ENCODE results near the gene TBCK.

The TBCK gene

DNA sequence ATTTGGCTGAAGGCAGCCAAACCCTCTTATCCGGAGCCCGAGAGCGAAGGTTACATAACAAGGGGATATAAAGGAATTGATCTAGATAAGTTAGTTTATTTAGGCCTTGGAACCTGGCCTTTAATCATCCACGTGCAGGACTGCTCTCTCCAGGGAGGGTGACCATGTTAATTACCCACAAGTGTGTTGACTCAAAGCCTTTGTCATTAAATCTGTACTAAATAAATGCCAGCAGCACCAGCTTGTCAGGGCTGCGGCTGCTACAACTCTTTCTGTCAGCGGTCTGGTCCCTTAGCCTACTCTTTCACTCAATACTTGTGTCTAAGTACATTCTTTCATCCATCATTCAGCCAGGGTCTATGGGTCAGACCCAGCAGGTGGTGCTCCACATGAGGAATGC is 206.1 kb downstream of the TBCK start:
- DNase-seq: no peak

DNA sequence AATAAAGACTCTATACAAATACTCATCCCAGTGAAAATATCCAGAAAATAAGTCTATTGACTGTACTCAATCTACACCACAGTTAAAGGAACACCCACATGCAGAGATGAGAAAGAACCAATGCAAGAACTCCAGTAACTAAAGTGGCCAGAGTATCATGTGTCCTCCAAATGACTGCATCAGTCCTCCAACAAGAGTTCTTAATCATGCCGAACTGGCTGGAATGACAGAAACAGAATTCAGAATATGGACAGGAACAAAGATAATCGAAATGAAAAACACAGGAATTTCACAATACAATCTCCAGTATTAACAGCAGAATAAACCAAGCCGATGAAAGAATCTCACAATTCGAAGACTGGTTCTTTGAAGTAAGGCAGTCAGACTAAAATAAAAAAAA is 210.3 kb downstream of the TBCK start:
- DNase-seq: no peak

DNA sequence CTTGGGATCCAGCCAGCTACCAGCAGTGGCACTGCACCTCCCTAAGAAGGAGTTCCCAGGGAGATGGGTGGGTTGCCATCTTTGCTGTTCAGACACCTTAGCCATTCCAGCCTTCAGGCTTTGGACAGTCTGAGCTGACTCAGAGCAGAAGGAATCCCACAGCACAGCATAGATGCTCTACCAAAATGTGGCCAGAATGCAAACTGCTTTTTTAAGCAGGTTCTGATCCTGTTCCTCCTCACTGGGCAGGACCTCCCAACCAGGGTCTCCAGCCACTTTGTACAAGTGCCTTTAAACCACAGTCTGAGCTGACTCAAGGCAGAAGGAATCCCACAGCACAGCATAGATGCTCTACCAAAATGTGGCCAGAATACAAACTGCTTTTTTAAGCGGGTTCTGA is 211.7 kb downstream of the TBCK start:
- DNase-seq: no peak

DNA sequence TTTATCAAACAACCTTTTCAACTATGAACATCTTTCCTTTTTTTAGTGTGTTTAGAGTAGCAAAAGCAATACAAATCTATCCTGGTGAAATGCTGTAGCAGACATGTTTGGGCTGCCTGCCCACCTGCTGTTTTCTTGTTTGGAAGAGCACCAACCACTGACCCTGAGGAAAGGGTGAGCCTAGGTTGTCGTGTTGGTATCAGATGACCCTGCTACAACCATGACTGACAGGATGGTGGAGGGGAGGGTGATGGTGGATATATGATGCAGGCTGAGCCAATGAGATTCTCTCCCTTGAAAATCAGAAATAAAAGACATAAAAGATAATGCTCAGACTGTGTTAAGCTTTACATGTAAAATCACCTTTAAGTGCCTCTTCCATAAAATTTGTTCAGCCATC is 219.6 kb downstream of the TBCK start:
- no peak for DNase-seq

DNA sequence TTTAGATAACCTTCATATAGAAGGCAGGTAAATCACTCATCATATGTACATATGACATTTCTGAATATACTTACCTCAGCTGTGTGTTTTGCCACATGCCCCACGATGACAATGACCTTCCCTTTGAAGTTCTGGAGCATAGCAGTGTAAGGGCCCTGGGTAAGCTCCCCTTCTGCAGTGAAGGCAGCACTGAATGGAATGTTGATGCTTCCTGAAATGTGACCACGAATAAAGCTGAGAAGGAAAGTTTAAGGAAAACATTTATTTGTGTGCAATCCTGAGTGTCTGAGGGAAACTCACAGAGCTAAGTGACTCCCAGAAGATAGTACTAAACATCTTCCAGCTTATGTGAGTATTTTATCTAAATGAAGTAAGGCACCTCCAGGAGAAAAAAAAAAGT is 220.6 kb downstream of the TBCK start:
- DNase-seq: no peak

DNA sequence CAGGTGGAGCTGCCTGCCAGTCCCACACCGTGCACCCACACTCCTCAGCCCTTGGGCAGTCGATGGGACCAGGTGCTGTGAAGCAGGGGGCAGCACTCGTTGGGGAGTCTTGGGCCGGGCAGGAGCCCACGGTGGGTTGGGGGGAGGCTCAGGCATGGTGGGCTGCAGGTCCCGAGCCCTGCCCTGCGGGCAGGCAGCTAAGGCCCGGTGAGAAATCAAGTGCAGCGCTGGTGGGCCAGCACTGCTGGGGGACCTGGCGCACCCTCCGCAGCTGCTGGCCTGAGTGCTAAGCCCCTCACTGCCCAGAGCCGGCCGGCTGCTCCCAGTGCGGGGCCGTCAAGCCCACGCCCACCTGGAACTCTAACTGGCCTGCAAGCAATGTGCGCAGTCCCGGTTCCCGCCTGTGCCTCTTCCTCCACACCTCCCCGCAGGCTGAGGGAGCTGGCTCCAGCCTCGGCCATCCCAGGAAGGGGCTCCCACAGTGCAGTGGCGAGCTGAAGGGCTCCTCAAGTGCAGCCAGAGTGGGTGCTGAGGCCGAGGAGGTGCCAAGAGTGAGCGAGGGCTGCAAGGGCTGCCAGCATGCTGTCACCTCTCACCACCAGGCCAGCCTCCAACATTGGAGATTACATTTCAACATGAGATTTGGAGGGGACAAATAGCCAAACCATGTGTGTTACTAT is 223.5 kb downstream of the TBCK start:
- DNase-seq: no peak

DNA sequence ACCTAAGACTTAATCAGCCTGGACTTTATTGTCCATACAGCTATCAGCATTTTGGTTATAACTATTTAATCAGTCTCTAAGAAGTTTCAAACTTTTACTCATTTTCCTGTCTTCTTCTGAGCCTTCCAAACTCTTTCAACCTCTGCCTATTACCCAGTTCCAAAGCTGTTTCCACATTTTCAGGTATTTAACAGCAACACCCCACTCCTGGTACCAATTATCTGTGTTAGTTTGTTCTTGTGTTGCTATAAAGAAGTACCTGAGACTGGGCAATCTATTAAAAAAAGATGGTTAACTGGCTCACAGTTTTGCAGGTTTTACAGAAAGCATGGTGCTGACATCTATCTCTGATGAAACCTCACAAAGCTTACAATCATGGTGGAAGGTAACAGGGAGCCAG is 225.2 kb downstream of the TBCK start:
- no peak for DNase-seq

DNA sequence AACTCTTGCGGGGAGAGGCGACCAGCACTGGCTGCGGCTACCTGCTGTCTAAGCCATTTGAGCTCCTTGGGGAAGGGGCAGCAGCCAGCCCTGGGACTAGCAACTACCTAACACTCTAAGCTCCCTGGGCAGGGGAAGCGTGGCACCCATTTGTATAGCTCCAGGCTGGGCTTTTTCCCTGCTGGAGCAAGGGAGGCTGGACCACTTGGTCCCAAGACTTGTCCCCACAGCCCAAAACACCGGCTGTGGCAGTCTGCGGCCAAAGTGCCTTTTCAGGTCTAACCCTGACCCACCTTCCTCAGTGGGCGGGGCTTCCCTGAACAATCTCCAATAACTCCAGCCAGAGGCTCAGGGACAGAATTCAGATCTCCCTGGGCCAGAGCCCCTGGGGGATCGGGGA is 232.9 kb downstream of the TBCK start:
- no peak for DNase-seq

DNA sequence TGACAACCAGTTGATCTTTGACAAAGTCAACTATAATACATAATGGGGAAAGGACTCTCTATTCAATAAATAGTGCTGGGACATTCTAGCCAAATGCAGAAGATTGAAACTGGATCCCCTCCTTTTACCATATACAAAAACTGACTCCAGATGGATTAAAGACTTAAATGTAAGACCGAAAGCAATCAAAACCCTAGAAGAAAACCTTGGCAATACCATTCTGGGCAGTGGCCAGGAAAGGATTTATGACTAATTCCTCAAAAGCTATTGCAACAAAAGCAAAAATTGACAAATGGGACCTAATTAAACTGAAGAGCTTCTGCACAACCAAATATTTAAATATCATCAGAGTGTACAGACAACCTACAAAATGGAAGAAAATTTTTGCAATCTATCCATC is 235.6 kb downstream of the TBCK start:
- DNase-seq: no peak

DNA sequence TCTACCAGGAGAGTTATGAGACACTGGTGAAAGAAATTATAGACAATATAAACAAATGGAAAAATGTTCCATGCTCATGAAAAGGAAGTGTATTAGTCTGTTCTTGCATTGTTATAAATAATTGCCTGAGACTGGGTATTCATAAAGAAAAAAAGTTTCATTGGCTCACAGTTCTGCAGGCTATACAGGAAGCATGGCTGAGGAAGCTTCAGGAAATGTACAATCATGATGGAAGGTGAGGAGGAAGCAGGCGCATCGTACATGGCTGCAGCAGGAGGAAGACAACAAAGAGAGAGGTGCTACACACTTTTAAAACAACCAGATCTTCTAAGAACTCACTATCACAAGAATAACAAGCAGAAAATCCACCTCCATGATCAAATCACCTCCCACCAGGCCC is 236.4 kb downstream of the TBCK start:
- no peak for DNase-seq

DNA sequence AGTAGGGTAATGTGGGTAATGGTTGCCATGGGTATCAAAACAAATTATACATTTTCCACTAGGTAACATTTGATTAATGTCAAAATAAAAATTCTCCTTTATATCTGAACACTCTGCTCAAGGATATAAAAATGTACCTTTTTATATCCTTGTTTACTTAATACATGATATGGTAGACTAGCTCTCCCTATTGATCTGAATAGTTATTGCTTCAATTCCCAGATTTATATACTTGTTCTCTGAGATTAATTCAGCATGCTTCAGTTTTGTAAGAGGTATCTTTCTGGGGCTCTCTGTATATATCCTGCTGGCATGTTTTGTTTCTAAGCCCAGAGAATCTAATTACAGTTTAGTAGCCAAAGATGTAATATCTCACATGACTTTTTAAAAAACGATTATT is 251.0 kb downstream of the TBCK start:
- no peak for DNase-seq

DNA sequence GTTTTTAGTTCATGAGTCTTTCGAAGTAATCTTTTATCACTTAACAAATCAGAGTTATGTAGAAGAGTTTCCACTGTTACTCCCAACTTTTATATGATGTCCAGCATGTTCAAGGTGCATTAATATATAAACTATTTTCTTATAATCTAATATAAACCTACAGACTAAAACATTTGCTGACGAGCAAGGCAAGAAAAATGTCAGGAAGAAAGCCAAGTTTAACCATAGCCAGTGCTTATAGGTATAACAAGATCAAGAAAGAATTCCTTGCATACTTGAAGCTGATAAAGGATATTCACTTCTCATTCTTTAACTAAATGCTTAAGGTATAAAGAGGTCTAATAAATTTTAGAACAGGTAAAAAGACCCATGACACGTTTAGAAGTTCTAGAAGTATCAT is 253.0 kb downstream of the TBCK start:
- DNase-seq: no peak

DNA sequence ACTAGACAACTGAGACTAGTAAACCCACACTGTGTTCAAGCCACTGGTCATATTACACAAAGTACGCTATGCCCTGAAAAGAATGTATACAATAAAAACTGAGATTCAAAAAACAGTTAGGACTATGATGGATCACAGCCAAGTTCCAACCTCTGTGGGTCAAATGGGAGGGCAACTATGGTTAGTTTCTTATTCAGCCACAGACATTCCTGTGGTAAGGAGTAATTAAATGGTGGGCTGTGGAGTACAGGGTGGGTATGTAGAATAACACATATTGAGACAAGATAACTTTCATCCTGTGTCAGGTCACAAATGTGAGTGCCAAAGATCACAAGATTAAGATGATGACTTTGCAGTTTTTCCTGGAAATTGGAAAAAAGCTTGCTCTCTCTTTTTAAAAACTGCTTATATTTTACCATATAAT is 253.5 kb downstream of the TBCK start:
- no peak for DNase-seq

DNA sequence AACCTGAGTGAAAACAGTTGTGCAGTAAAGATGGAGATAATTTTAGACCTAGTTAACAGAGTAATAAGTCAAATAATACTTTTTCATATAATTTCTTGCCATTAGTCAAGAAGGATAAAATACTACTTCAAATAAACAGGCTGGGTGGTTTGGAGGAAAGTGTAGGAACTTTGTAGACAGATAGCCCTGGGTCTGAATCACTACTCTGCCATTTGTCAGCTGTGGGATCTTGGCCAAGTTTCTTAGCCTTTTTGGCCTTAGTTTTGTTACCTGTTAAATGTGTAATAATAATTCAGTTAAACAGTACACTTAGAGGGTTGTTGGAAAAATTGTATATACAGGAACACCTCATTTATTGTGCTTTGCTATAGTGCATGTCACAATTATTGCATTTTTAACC is 257.1 kb downstream of the TBCK start:
- no peak for DNase-seq

DNA sequence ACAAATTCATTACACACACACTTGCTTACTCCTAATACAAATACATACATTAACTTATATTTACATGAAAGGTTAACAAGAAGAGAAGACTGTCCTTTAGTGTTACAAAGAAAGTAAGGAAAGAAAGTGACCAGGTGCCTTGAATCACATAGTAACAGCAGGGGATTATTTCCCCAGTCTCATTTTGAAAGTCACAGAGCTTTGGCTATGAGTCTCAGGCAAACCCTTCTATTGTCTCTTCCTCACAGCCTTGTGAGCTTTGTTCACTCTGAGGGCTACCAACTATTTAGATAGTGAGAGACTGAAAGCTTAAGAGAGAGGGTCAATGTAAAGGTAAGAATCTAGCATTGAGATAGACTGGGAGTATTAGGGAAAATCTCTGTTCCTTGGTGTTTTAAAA is 259.1 kb downstream of the TBCK start:
- no peak for DNase-seq

DNA sequence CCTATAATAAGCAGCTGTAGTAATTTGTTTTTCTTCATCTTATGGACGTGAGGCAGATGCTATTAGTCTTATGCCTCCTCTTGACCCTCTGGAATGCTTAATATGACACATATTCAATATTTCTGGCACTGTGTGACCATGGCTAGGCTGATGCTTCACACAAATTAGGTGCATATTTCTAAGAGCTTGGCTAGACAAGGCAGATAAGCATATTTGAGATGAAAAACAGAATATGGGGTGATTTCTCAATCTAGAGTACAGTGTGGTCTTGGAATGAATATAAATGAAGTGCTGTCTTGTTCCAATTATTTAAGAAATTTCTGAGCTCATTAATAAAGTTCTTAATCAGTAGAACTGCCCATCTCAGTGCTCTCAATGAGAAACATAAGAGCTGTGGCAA is 264.5 kb downstream of the TBCK start:
- no peak for DNase-seq

DNA sequence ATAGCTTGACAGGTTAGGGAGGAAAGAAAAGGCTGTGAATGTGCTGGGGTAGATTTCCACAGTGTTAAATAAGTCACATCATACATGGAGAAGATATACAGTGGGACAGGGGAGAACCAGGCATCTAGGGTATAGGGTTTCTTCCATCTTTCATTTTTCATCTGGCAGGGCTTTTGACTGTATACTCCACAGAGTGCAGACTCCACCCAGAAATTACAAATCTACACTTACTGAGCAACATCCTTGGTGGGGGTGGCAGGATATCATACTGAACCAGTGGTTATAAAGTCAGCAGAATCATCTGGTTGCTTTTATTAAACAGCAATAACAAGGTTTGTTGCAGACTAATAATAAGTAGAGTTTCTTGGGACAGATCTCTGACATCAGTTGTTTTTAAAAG is 266.5 kb downstream of the TBCK start:
- DNase-seq: no peak

DNA sequence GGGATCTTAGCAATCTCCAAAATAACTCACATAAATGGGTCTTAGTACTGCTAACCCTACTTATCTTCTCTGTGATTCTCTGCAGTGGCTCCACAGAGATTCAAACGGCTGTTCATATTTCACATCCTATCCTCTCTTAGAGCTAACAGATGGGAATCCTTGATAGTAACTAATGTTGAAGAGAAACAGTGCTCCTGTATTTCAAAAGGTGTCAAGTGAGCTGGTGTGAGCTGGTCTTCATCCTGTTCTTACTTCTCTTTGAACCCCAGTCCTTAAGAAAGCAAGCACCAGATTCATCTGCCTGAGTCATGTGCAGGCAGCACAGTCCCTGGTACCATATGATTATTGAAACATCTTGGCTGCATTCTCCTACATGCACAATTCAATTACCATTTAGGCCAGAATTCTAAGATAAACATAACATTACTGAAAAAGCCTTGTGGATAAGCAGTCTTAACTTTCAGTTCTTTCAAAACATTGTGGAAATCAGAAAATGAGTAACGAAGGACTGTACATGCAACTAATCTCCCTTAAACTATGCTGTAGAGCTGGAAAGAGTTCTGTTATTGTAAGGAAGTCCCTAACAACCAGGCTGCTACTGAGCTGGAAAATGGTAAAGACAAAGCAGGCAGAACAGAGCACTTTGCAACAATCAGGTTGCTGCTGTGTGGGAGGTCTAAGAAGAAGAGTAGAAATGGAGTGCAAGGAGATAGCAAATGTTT is 267.6 kb downstream of the TBCK start:
- no peak for DNase-seq

DNA sequence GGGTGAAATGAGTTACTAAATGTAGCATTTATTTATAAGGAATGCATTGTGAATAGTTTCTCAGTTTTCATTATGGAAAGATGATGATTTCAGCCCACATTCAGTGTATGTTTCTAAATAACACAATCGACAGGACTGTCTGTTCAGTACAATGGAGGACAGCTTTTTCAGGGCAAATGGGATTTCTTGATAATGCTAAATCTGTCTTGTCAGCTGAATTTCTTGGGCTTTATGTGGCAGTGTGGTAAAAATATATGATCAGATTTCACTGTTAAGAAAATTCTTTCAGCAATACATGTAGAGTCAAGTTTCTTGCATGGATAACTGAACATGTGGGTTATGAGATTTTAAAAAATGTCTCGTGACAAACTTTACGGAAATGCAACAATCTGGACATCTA is 269.9 kb downstream of the TBCK start:
- no peak for DNase-seq

DNA sequence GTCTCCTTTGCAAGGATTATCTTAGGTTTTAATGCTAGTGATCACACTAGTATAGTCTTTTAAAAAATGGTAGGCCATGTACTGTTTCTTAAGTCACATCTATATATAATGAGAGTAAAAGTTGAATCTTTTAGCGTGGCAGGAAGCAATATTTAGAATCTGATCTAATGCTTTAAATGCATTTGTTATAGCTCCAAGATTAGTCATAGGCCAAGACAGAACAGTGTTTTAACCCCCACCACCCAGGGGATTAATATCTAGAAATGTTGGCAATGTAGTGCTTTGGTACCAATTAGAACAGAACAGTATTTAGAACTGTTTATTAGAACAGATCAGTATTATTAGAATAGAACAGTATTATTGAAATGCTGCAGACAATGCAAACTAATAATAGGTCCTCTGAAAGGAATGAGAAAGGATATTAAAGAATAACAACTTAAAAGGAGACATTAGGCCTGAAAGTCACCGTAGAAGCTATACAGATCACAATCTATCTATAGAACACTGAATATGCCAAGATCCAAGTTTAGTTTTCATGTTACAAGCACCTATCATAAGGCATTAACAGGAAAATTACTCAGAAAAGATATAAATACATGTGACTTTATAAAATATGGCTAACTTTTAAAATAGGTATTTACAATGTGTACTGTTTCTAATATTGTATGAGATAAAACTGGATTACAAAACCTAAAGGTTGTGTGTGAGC is 274.6 kb downstream of the TBCK start:
- DNase-seq: no peak

DNA sequence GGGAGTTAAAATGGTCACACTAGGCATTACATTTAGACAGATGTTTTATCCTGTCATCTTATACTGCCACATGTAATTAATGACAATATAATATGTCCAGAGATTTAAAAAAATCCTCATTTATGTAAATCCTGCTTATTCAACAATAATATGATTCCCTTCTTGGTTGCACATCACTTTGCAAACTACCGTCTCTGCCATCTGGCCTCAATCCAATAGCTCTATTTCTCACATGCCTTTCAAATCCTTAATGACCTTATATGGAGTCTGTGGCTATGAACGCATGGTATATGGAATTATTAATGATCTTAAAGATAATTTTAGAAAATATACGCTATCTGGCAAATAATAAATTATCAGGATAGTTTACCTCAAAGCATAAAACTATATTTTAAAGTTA is 276.2 kb downstream of the TBCK start:
- no peak for DNase-seq

DNA sequence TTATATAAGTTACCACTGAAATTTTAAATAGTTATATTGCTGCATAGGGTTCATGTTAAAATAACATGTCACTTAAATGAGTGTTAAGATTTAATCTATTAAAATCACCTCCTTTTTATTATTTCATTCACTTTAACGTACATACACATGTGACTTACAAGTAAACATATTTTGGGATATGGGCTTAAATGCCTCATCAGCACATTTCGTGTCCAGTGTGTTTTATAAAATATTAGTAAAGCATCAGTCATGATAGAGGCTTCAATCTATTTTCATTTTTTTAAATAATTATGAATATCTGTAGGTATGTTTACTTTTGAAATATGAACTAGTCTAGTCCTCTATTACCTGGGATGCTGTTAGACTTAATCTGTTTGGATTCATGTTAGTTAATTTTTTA is 277.1 kb downstream of the TBCK start:
- no peak for DNase-seq

DNA sequence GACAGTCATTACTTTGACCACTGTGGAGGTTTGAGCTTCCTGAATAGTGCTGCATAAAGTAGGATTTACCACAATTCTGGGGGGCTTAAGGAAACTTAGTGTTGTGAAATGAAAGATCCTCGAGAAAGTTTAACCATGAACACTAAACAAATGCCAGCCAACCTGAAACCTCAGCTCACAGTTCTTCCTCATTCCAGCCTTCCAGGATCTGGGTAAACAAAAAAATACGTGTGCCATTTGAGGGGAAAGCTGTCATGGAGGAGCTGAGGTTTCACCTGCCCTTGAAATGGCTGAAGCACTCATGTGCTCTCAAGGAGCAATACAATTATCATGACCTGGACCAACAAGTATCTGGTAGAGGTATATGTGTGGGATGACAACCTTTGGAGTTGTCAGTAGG is 278.0 kb downstream of the TBCK start:
- DNase-seq: no peak

DNA sequence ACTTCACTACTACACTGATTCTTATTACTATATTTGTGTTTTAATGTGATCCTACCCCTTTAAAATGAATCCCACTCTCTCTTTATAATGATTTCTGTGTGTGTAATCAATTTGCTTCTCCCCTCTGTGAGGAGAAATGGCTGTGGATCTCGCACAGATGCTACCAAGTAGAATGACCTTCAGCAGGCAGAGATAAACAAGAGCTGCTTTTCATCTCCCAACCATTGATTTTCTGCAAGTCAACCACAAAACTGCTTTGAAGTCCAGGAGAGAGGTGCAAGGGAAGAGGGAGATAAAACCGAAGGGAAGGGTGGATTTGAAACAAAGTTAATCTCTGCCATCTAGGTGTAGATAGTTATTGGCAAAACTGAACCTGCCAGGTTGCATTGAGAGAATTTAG is 279.2 kb downstream of the TBCK start:
- DNase-seq: no peak

DNA sequence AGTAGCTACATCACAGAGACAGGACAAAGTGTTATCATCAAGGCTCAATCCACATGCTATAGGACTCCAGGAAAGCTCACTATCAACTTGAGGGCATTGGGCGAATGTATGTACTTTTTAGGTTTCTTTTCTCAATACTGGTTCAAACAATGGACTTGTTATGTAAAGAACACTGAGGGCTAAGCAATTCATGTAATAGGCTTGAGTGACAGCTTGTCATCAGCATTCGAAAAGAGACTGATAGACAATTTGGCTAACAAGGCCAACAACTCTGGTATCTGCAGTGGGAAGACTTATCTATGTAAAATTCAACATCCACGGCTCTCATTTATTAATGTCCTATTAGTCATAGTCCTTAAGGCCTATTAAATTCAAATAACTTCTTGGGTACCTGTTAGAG is 279.7 kb downstream of the TBCK start:
- DNase-seq: no peak
